Measurements from ENCODE around the gene PLEKHA8. TPM values are rescaled to one million over a fixed set of nuclear protein-coding genes. Genes with fewer than 3 reads are reported as not detected.
A peak's percentile ranks its signal among the peaks of the same experiment; 100 is the strongest.
"Not testable (repeated sequence)": the region's sequence is repeated elsewhere in the genome, so short reads cannot be mapped to it uniquely, and the experiment has no call there.

PLEKHA8 gene
- polyA plus RNA-seq, 5 donors: 11.2 to 20.2 (median 17.2) TPM

GRCh38 chr7:30057741-30058140 lies 29.5 kb downstream of the PLEKHA8 start:
- no peak for DNase-seq

- DNase-seq: not testable (repeated sequence)
Measured at GRCh38 chr7:30061786-30062185, 33.6 kb downstream of the PLEKHA8 start.

GRCh38 chr7:30062587-30062986 lies 34.4 kb downstream of the PLEKHA8 start:
- peak; percentile 13 to 36 for DNase-seq

- no peak for DNase-seq
Measured at GRCh38 chr7:30065746-30066145, 37.5 kb downstream of the PLEKHA8 start.

GRCh38 chr7:30066687-30067086 lies 38.5 kb downstream of the PLEKHA8 start:
- no peak for DNase-seq

DNA sequence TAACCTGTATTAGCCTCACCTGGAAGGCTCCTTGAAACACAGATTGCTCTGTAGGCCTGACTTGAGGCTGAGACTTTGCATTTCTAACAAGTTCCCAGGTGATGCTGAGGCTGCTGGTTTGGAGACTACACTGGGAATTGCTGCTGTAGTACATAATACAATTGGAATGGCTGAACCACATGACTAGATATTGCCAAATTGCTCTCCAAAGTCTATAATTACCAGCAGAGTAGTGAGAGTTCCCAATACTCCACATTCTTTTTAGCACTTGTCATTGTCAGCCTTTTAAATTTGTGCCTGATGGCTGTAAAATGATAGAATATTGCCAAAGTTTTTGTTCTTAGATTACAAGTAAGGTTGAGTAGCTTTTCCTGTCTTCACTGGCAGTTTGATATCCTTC lies 39.9 kb downstream of the PLEKHA8 start:
- DNase-seq: no peak

DNA sequence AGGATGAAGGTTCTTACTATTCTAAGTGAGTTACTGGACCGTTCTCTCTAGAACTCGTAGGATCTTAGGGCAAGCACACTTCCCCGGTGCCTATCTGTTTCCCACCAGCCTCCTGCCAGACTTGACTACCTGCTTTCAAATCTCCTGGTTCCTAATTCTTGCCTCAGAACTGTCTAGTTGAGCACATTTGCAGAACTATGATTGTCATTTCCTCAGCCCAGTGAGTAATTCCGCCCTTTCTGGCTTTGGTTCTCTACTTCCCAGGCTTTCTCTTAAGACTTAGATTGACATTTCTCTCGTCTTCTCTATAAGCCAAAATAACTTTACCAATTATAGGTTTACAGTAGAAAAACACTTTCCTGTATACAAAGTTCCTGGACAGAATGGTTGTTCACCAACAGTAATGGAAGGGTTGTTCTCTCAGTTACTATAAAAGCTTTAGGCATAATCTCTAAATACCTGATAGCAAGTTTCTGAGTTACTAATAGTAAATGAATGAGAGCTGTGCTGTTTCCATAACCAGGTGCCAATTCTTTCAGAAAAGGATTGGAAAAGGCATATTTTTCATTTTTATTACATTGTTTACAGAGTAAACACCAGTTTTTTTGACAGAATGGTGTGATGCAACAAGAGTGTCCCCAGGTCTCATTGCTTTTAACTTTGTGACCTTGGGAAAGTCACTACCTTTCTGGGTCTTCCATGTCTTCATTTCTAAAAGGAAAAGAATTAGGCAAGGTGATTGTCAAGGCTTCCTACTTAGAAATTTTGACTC lies 41.1 kb downstream of the PLEKHA8 start:
- DNase-seq: no peak

- no peak for DNase-seq
Measured at GRCh38 chr7:30070052-30070451, 41.8 kb downstream of the PLEKHA8 start.

GRCh38 chr7:30072735-30073134 lies 44.5 kb downstream of the PLEKHA8 start:
- DNase-seq: no peak

DNA sequence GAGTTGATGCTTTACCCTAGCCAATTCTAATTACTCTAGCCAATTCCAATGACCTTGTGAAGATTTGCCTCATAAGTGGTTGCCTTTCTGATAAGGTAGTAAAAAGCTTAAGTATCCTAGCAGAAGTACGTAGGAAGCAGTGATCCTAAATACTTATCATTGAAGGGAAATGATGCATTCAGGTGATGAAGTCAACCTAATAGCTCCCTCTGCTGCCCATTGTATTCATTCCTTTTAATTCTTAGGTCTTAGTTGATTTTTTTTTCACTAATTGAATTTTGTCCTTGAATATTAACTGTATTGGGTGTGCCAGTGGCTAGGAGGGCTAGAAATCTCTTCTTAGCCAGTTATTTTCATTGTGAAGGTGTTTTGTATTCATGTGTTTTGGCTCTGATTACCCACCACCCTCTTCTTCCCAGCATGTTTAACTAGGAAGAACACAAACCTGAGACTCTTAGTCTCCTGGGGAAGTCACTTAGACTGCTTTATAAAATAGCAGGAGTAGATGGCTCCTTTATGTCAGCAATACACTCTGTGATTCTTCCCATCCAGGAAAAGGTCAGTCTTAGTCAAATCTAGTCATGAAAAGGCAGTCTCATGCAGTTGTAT lies 46.3 kb downstream of the PLEKHA8 start:
- no peak for DNase-seq

DNA sequence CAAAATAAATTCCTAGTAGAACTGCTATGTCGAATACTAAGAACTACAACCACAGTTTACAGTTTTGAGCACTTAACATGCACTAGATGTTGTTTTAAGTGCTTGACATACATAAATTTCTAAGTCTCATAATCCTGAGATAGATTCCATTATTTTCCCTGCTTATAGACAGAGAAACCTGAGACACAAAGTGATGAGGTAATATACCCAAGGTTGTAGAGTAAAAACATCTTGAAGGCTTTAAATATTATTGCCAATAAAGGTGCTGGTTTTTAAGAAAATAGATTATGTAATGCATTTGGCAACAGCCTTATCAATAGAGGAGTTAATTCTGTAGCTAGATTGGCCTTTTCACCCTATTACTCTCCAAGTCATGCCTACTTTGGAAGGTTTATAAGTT lies 48.2 kb downstream of the PLEKHA8 start:
- no peak for DNase-seq

GRCh38 chr7:30078280-30078679 lies 50.1 kb downstream of the PLEKHA8 start:
- no peak for DNase-seq

- no peak for DNase-seq
Measured at GRCh38 chr7:30079880-30080279, 51.7 kb downstream of the PLEKHA8 start.

- no peak for DNase-seq
Measured at GRCh38 chr7:30080818-30081217, 52.6 kb downstream of the PLEKHA8 start.

DNA sequence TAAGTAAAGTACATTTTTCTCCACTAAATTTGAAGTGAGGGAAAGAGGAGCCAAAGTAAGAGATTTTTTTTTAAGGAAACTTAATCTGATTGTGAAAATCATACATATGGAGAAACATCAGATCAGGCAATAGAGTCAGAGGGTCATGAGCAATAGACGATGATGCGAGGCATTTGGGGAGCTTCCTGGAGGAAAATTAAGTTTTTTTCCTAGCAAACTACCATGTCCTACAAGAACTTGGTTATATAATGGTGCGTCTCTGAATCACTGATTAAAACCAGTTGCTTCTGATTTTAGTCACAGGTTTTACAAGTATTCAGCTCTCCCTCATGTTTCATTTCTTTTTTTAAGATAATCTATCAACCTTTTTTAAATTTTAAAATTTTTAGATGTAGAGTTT lies 54.5 kb downstream of the PLEKHA8 start:
- no peak for DNase-seq

DNA sequence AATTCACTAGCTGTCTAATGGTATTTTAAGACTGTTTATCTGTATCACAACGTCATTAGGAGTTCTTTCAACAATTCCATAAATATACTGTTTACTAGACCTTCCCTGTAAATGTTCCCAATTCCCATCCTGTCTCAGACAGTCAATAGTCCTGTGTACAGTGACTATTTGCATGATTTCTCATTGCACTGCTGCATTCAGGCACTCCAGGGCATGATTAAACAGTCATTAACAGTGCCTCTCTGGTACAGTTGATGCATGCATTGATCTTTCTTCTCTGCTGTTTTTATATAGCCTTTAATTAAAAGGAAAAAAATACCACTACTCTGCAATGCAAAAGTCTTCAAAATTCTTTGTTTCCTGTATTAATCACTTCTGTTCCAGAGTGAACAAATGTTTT lies 55.1 kb downstream of the PLEKHA8 start:
- DNase-seq: no peak

DNA sequence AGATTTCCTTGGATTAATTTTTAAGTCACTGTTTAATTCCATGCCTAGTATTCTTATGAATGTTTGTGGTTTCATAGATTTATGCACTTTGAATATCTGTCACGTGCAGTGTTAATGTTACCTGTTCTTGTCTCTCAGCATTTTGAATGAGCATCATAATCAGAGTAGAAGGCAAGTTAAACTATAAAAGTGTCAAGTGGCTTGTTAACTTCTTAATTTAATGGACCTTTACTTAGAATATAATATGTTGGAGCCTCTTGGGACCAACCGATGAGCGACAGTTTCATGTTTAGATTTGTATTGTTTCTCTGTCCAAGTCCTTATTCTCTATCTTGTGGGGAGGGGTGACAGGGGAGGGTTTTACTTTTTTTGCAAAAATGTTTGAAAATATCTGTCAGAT lies 56.0 kb downstream of the PLEKHA8 start:
- DNase-seq: no peak

DNA sequence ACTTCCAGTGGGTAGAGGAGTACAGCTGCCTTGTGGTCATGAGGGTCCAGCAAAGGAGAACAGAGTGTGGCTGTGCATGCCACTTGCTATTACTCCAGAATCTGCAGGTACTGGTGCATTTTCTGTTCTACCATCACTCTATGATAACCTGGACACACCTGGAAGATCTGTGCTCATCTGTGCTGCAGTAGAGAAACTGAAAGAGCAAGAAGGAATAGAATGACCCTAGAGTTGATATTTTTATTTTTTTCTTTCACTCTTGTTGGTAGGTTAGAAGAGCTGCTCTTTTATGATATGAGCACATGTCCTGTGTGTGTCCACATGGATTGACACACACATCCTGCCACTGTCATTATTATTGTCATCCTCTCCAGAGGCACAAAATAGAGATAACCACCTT lies 58.3 kb downstream of the PLEKHA8 start:
- no peak for DNase-seq

- no peak for DNase-seq
Measured at GRCh38 chr7:30087371-30087770, 59.2 kb downstream of the PLEKHA8 start.

DNA sequence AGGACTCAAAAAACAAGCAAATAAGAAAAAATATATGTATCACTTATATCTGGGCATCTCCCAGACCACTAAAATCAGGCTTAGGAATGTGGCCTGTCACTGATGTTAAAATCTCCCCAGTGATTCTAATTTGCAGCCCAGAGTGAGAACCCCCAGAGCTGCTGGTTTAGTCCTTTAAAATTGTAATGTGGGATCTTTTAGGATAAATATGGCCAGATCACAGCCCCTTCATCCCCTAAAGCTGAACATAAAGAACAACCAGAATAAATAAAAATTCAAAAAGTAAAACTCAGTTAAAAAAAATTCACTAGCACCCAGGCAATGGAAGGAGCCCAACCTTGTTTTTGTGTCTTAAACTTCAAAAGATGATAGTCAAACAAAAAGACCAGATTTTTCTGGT lies 60.1 kb downstream of the PLEKHA8 start:
- DNase-seq: no peak

DNA sequence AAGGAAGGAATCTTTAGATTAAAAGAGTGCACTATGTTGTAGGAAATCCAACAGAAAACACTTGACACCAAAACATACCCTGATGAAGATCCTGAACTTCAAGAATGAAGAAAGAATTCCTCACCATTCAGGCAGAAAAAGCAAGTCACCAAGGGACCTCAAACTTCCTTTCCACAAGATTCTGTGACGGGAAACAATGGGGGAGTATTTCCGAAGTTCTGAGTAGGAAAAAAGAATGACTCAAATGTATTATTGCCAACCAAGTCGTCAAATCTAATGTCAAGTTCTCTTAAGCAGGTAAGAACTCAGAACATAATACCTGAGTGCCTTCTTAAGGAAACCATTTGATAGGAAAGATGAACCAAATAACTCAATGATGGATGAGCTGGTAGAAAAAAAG lies 61.9 kb downstream of the PLEKHA8 start:
- no peak for DNase-seq

- no peak for DNase-seq
Measured at GRCh38 chr7:30091491-30091912, 63.3 kb downstream of the PLEKHA8 start.

DNA sequence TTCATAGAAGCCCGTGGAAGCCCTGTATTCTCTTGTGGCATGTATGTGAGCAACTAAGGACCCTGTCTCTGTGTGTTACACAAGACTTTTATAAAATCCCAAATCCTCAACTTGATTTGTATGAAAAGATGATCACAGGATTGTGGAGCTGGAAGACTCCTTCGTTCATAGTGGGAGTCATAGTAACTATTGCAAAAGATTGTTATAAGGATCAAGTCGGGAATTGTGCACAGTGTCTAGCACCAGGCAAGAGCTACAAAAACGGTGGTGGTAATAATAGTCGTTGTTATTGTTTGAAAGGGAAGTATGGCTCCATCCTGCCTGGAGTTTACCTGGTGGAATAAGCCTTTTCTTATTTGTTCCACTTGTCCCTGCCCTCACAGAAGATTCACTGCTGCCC lies 63.8 kb downstream of the PLEKHA8 start:
- no peak for DNase-seq
